Mammary epithelial cell (primary cell): ENCODE measurements around the gene SMIM36.

Experiments used
- EZH2 ChIP-seq: IDR thresholded peaks from 2 replicates; pipeline ENCODE4 v1.6.1; 2012; ENCODE audit warnings: low read length, inconsistent platforms, borderline replicate concordance
- TF ChIP-seq, protein P1 (sequence below), 2 donors: IDR thresholded peaks in 1 of 2; conservative IDR thresholded peaks in 1 of 2; 2 replicates each; pipeline ENCODE4 v1.5.1; 2011 to 2012; ENCODE audit warnings: inconsistent platforms in 2 of 2, low read length in 2 of 2, mild to moderate bottlenecking in 2 of 2, control low read depth in 1 of 2, low read depth in 1 of 2; ENCODE audit not compliant: insufficient read depth in 1 of 2; ENCODE audit errors: extremely low read depth in 1 of 2

- TF ChIP-seq, protein P1, sequence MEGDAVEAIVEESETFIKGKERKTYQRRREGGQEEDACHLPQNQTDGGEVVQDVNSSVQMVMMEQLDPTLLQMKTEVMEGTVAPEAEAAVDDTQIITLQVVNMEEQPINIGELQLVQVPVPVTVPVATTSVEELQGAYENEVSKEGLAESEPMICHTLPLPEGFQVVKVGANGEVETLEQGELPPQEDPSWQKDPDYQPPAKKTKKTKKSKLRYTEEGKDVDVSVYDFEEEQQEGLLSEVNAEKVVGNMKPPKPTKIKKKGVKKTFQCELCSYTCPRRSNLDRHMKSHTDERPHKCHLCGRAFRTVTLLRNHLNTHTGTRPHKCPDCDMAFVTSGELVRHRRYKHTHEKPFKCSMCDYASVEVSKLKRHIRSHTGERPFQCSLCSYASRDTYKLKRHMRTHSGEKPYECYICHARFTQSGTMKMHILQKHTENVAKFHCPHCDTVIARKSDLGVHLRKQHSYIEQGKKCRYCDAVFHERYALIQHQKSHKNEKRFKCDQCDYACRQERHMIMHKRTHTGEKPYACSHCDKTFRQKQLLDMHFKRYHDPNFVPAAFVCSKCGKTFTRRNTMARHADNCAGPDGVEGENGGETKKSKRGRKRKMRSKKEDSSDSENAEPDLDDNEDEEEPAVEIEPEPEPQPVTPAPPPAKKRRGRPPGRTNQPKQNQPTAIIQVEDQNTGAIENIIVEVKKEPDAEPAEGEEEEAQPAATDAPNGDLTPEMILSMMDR (conservative IDR thresholded peaks at IDR 0.05 in 1 of 2, IDR thresholded peaks at IDR 0.05 in 1 of 2; ENCODE audit: extremely low read depth in 1 of 2, insufficient read depth in 1 of 2, low read depth in 1 of 2, low read length in 2 of 2): no peak
- TF ChIP-seq EZH2: no peak
Observed at GRCh38 chr17:55451203-55451641, 60.0 kb downstream of the SMIM36 start.
